Caco-2 (cell line): Measurements from ENCODE around the gene ETFB. TPM values are rescaled to one million over a fixed set of nuclear protein-coding genes. Genes with fewer than 3 reads are reported as not detected.
"Not testable (repeated sequence)": the region's sequence is repeated elsewhere in the genome, so short reads cannot be mapped to it uniquely, and the experiment has no call there.

ENCODE experiments used
- BruUV-seq: library from RNA; stranded (reverse); fragments of 400-500 nt; replicated peaks from 2 replicates; lab custom pipeline; 2021; lab: Mats Ljungman, UMichigan
- CTCF ChIA-PET: fragments of 300-600 bp; sonication (Branson Sonifier 250); formaldehyde crosslinking; loops from one replicate; lab custom pipeline; 2022; ENCODE audit warnings: antibody characterized with exemption; lab: Charles Lee
- POLR2A ChIA-PET: fragments of 300-600 bp; sonication (Branson Sonifier 250); formaldehyde crosslinking; loops from one replicate; lab custom pipeline; 2022; ENCODE audit warnings: antibody characterized with exemption; lab: Charles Lee
- DNase-seq, 2 experiments: peaks; one replicate each; pipeline versions ENCODE4 v3.0.0 to v3.0.0-alpha.2; 2020 to 2022
- H3K27me3 ChIP-seq: replicated peaks from 2 replicates; pipeline ENCODE4 v1.6.0; 2011; ENCODE audit warnings: low read length; ENCODE audit not compliant: control insufficient read depth, insufficient read depth
- H3K36me3 ChIP-seq: 2 replicates; pipeline ENCODE4 v1.5.1; 2011; ENCODE audit warnings: low read length; ENCODE audit not compliant: control insufficient read depth, insufficient read depth
- H3K4me1 ChIP-seq: fragments of 250-450 bp; sonication (Bioruptor Pico); 2 replicates; pipeline ENCODE4 v1.5.1; 2020; ENCODE audit warnings: mild to moderate bottlenecking
- H3K4me3 ChIP-seq: 2 replicates; pipeline ENCODE4 v1.5.1; 2011; ENCODE audit warnings: low read depth, mild to moderate bottlenecking, control low read depth, low read length
- H3K9me3 ChIP-seq: fragments of 250-450 bp; sonication (Bioruptor Pico); 2 replicates; pipeline ENCODE4 v1.5.1; 2020; ENCODE audit warnings: mild to moderate bottlenecking, moderate library complexity
- H3K27ac Mint-ChIP-seq: one replicate; pipeline ENCODE4 v1.8.0; 2022; ENCODE audit warnings: mixed read lengths; ENCODE audit not compliant: unreplicated experiment
- H3K27me3 Mint-ChIP-seq: one replicate; pipeline ENCODE4 v1.8.0; 2022; ENCODE audit warnings: mixed read lengths; ENCODE audit not compliant: insufficient read depth, unreplicated experiment
- H3K36me3 Mint-ChIP-seq: one replicate; pipeline ENCODE4 v1.8.0; 2022; ENCODE audit warnings: mild to moderate bottlenecking, mixed read lengths; ENCODE audit not compliant: insufficient read depth, unreplicated experiment
- H3K4me1 Mint-ChIP-seq: one replicate; pipeline ENCODE4 v1.8.0; 2022; ENCODE audit warnings: low read depth, mixed read lengths; ENCODE audit not compliant: unreplicated experiment
- H3K4me3 Mint-ChIP-seq: one replicate; pipeline ENCODE4 v1.8.0; 2022; ENCODE audit warnings: mild to moderate bottlenecking, moderate library complexity, mixed read lengths; ENCODE audit not compliant: unreplicated experiment
- H3K9me3 Mint-ChIP-seq: one replicate; pipeline ENCODE4 v1.8.0; 2022; ENCODE audit warnings: mixed read lengths; ENCODE audit not compliant: unreplicated experiment
- intact Hi-C: fragments of 100-400 bp; cut with micrococcal nuclease; formaldehyde crosslinking; loops from one replicate; pipeline ENCODE4 v1.10.0; 2022; ENCODE audit not compliant: unreplicated experiment
- total RNA-seq: library from RNA; stranded (reverse); gene quantifications from 2 replicates; pipeline ENCODE4 v1.2.3, GENCODE V29; 2022
- TF ChIP-seq, protein P1 (sequence below), 2 experiments: fragments of 200-600 bp in 1 of 2; IDR thresholded peaks; 1 replicate in 1 of 2; 2 replicates in 1 of 2; pipeline versions ENCODE4 v1.5.1 to v1.8.0; 2011 to 2022; ENCODE audit warnings: antibody characterized with exemption in 1 of 2, control low read depth in 1 of 2, inconsistent platforms in 1 of 2, low read depth in 1 of 2, low read length in 1 of 2, mild to moderate bottlenecking in 1 of 2, moderate library complexity in 1 of 2; ENCODE audit not compliant: insufficient read depth in 1 of 2, severe bottlenecking in 1 of 2, unreplicated experiment in 1 of 2

ETFB gene
- total RNA-seq, 1 experiment from 2014 or later: 228 TPM

DNA sequence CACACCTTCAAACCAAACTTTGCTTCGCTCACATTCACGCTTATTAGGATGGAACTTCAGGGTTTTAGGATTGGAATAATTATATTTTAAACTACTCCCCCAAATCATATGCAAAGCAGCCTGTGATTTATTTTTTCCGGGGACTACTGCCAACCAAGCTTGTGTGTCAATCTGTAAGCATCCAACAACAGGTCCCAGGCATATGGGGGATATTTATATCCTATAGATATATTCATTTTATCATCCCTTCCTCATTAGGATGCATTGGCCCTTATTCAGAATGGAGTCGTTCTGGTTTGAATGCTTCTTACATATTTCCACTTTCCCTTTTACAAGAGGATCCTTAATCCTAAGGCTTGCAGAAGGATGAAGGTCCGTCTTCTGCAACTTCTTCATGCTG, 33.0 kb upstream of the ETFB start:
- Histone ChIP-seq H3K9me3 (peaks cover 8% of the 10 kb centered on the region), H3K4me1 (no peaks in the 10 kb centered on the region), H3K27me3 (no peaks in the 10 kb centered on the region), H3K36me3 (no peaks in the 10 kb centered on the region), H3K4me3 (no peak overlapping the region)
- TF ChIP-seq, protein P1, sequence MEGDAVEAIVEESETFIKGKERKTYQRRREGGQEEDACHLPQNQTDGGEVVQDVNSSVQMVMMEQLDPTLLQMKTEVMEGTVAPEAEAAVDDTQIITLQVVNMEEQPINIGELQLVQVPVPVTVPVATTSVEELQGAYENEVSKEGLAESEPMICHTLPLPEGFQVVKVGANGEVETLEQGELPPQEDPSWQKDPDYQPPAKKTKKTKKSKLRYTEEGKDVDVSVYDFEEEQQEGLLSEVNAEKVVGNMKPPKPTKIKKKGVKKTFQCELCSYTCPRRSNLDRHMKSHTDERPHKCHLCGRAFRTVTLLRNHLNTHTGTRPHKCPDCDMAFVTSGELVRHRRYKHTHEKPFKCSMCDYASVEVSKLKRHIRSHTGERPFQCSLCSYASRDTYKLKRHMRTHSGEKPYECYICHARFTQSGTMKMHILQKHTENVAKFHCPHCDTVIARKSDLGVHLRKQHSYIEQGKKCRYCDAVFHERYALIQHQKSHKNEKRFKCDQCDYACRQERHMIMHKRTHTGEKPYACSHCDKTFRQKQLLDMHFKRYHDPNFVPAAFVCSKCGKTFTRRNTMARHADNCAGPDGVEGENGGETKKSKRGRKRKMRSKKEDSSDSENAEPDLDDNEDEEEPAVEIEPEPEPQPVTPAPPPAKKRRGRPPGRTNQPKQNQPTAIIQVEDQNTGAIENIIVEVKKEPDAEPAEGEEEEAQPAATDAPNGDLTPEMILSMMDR (IDR thresholded peaks at IDR 0.05; ENCODE audit: insufficient read depth in 1 of 2, low read depth in 1 of 2, low read length in 1 of 2, severe bottlenecking in 1 of 2, unreplicated experiment in 1 of 2): no peak
- peaks cover 6% of the 10 kb centered on the region for H3K4me1 Mint-ChIP-seq
- H3K36me3 Mint-ChIP-seq: peaks cover 11% of the 10 kb centered on the region
- peaks cover 28% of the 10 kb centered on the region for H3K9me3 Mint-ChIP-seq
- ChIA-PET POLR2A (no interaction called here), CTCF (no interaction called here)
- intact Hi-C loops: no loop called here
- H3K4me3 Mint-ChIP-seq: no peak overlapping the region
- no TSS peak for BruUV-seq
- H3K27me3 Mint-ChIP-seq: no peaks in the 10 kb centered on the region
- H3K27ac Mint-ChIP-seq: no peak overlapping the region
- no peak for DNase-seq

DNA sequence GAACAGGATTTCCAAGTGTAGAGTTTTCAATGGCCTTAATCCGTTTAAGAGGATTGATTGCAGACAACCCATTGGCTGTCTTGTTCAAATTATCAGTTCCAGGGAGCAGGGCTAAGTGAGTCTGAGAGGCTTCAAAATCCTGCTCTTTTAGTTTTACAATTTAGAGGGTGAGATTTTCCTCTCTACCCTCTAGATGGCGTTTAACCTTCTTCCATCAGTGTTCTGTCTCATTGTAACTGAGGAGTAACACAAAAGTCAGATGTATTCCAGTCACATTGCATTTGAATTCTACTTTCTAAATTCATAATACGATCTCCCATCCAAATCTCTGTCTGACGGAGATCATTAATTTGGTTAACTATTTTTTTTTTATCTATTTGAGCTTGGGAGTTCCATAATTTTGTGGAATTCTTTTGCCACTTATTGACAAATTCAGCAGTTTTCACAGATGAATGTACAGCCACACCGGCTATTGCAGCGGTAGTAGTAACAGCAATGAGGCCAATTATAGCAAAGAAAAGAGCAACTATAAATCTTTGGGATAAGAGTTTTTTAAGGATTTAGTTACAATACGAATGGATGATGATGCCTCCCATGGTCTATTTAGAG, 32.0 kb upstream of the ETFB start:
- Histone ChIP-seq H3K27me3 (no peaks in the 10 kb centered on the region), H3K9me3 (peaks cover 8% of the 10 kb centered on the region), H3K4me1 (0 out of 2 replicates have a peak, but pooled peaks cover 3% of the 10 kb centered on the region), H3K36me3 (no peaks in the 10 kb centered on the region), H3K4me3 (no peak overlapping the region)
- POLR2A ChIA-PET: no interaction called here
- CTCF ChIA-PET: no interaction called here
- peaks cover 11% of the 10 kb centered on the region for H3K36me3 Mint-ChIP-seq
- no peak overlapping the region for H3K27ac Mint-ChIP-seq
- BruUV-seq: no TSS peak
- H3K9me3 Mint-ChIP-seq: peaks cover 20% of the 10 kb centered on the region
- TF ChIP-seq, protein P1 (IDR thresholded peaks at IDR 0.05; ENCODE audit: insufficient read depth in 1 of 2, low read depth in 1 of 2, low read length in 1 of 2, severe bottlenecking in 1 of 2, unreplicated experiment in 1 of 2): peak; percentile 35 to 59
- DNase-seq: no peak
- no peaks in the 10 kb centered on the region for H3K27me3 Mint-ChIP-seq
- H3K4me1 Mint-ChIP-seq: peaks cover 6% of the 10 kb centered on the region
- no peak overlapping the region for H3K4me3 Mint-ChIP-seq
- intact Hi-C loops: no loop called here

DNA sequence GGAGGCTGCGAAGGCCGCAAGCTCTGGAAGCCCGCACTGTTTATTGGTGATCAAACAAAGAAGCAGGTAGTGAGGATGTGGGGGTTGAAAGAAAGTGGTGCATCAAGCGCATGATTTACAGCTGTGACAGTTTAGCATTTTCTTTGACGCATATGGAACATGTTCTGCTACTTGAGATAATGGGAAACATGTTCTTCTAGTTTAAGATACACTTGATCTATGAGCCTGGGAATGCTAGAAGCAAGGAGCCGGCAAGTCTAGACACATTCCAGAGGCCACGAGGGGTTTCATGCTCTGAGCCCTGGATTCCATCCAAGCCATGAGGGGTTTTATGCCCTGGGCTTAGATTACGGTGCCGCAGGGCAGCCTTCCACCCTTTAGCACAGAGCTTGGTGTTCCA, 31.3 kb upstream of the ETFB start:
- CTCF ChIA-PET, H3K4me1 ChIP-seq, H3K9me3 ChIP-seq, BruUV-seq, H3K4me1 Mint-ChIP-seq, H3K27ac Mint-ChIP-seq, intact Hi-C loops, H3K27me3 Mint-ChIP-seq, H3K4me3 ChIP-seq, DNase-seq, H3K36me3 ChIP-seq, H3K27me3 ChIP-seq, POLR2A ChIA-PET, H3K4me3 Mint-ChIP-seq: not testable (repeated sequence)
- Mint-ChIP-seq H3K9me3 (peaks cover 12% of the 10 kb centered on the region), H3K36me3 (peaks cover 11% of the 10 kb centered on the region)
